IPS-18a (cell line): ENCODE measurements around the gene PCDH12.

Experiments
- H3K27ac ChIP-seq: one replicate; pipeline ENCODE4 v1.5.1; 2013; ENCODE audit warnings: low read length
- H3K27me3 ChIP-seq: one replicate; pipeline ENCODE4 v1.6.1; 2013; ENCODE audit warnings: mild to moderate bottlenecking, low read length; ENCODE audit not compliant: control insufficient read depth, insufficient read depth
- H3K36me3 ChIP-seq: one replicate; pipeline ENCODE4 v1.6.1; 2013; ENCODE audit warnings: low read depth, low read length; ENCODE audit not compliant: control insufficient read depth
- H3K4me1 ChIP-seq: one replicate; pipeline ENCODE4 v1.6.1; 2013; ENCODE audit warnings: low read depth, low read length; ENCODE audit not compliant: control insufficient read depth
- H3K4me3 ChIP-seq: one replicate; pipeline ENCODE4 v1.5.1; 2013; ENCODE audit warnings: low read length
- H3K9ac ChIP-seq: one replicate; pipeline ENCODE4 v1.6.1; 2013; ENCODE audit warnings: mild to moderate bottlenecking, low read length, moderate library complexity
- H3K9me3 ChIP-seq: one replicate; pipeline ENCODE4 v1.6.1; 2013; ENCODE audit warnings: low read depth, low read length; ENCODE audit not compliant: control insufficient read depth

Gene PCDH12

DNA sequence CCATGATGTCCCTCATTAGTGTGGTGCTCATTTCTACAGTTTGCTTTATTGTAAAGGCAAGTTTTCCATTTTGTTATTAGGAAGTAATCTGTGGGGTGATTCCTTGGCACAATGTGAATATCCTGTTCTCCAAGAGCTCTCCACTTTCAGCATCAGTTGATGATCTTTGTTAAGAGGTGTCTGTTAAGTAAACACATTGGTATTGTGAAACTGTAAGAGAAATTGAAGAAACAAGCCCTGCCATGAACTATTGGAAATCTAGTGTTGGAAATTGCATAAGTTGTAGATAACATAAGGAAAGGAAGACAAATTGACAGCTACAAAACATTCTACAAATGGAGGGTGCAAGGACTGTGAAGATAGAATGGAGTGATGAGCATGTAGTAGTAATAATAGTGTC, 28.1 kb upstream of the PCDH12 start:
- no peaks in the 10 kb centered on the region for H3K9me3 ChIP-seq
- H3K36me3 ChIP-seq, result peaks cover 46% of the 10 kb centered on the region
- H3K9ac ChIP-seq, result no peak overlapping the region
- H3K27me3 ChIP-seq, result no peaks in the 10 kb centered on the region
- H3K4me3 ChIP-seq, result no peak overlapping the region
- H3K27ac ChIP-seq, result no peak overlapping the region
- no peaks in the 10 kb centered on the region for H3K4me1 ChIP-seq

- H3K36me3 ChIP-seq, result peaks cover 57% of the 10 kb centered on the region
- H3K27me3 ChIP-seq, result no peaks in the 10 kb centered on the region
- H3K9ac ChIP-seq, result no peak overlapping the region
- H3K4me1 ChIP-seq, result no peaks in the 10 kb centered on the region
- H3K4me3 ChIP-seq, result no peak overlapping the region
- no peaks in the 10 kb centered on the region for H3K9me3 ChIP-seq
- no peak overlapping the region for H3K27ac ChIP-seq
Measured at GRCh38 chr5:141982626-141983025, 24.6 kb upstream of the PCDH12 start.

DNA sequence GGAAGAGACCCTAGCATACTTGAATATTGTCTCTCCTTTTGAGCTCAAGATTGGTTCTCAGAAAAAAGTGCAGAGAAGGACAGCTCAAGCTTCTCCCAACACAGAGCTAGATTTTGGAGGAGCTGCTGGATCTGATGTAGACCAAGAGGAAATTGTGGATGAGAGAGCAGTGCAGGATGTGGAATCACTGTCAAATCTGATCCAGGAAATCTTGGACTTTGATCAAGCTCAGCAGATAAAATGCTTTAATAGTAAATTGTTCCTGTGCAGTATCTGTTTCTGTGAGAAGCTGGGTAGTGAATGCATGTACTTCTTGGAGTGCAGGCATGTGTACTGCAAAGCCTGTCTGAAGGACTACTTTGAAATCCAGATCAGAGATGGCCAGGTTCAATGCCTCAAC, 20.4 kb upstream of the PCDH12 start:
- Histone ChIP-seq H3K36me3 (peaks cover 43% of the 10 kb centered on the region), H3K27me3 (no peaks in the 10 kb centered on the region), H3K4me1 (no peaks in the 10 kb centered on the region), H3K9ac (no peak overlapping the region), H3K4me3 (no peak overlapping the region), H3K27ac (no peak overlapping the region), H3K9me3 (no peaks in the 10 kb centered on the region)

DNA sequence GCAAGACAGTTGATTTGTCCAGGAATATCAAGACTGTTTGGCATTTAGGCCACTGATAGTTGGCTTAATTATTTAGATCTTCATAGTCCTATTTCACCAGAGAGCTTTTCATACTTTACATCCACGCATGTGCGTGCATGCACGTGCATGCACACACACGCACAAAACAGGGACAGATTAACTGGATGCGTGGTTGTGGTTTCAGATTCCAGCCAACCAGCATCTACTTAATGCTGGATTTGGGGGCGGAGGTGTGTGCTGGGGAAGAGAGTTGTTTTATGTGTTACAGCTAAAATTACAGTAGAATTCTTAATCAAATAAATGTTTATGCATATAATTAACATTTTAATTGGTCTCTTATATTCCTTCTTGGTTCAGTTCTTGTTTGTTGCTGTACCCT, 18.2 kb upstream of the PCDH12 start:
- Histone ChIP-seq H3K4me1 (no peaks in the 10 kb centered on the region), H3K27me3 (no peaks in the 10 kb centered on the region), H3K4me3 (no peak overlapping the region), H3K9ac (no peak overlapping the region), H3K27ac (no peak overlapping the region), H3K36me3 (peaks cover 32% of the 10 kb centered on the region), H3K9me3 (no peaks in the 10 kb centered on the region)

DNA sequence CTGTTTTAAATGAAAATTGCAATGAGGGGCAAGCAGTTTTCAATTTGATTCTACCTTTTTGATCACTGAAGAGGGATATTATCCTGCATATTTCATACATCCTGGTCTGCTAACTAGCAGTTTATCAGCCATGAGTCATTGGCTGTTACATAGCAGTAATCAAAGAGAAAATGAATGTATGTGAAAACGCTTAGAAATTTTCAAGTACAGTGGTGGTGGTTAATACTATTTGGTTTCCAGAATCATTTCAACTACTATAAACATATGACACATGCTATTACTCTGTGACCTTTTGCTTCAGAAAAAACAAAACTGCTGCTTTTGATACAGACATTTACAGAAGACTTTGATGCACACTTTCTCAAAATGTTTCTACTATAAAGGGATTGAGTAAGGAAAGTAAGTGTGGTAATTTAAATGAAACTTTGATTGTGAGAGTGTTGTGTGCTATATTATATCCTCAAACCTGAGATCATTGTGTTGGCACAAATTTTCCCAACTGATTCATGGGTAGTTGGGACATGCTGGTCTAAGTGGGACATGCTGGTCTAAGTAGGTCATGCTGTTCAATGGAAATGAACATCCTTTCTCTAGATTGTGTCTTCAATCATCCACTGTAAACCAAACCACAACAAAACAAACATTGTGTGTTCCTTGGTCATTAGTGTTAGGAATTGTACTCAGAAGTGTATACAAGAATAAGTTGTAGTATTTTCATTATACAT, 16.0 kb upstream of the PCDH12 start:
- no peak overlapping the region for H3K4me3 ChIP-seq
- peaks cover 17% of the 10 kb centered on the region for H3K36me3 ChIP-seq
- H3K27ac ChIP-seq, result no peak overlapping the region
- no peak overlapping the region for H3K9ac ChIP-seq
- H3K27me3 ChIP-seq, result no peaks in the 10 kb centered on the region
- H3K9me3 ChIP-seq, result no peaks in the 10 kb centered on the region
- H3K4me1 ChIP-seq, result peaks cover 13% of the 10 kb centered on the region

GRCh38 chr5:141969783-141970771, 12.1 kb upstream of the PCDH12 start:
- no peaks in the 10 kb centered on the region for H3K27me3 ChIP-seq
- peak overlapping the region; percentile 50 for H3K27ac ChIP-seq
- H3K36me3 ChIP-seq, result peaks cover 9% of the 10 kb centered on the region
- peaks cover 18% of the 10 kb centered on the region for H3K4me1 ChIP-seq
- H3K9me3 ChIP-seq, result no peaks in the 10 kb centered on the region
- H3K9ac ChIP-seq, result peak overlapping the region; percentile 73
- H3K4me3 ChIP-seq, result peak overlapping the region; percentile 70

DNA sequence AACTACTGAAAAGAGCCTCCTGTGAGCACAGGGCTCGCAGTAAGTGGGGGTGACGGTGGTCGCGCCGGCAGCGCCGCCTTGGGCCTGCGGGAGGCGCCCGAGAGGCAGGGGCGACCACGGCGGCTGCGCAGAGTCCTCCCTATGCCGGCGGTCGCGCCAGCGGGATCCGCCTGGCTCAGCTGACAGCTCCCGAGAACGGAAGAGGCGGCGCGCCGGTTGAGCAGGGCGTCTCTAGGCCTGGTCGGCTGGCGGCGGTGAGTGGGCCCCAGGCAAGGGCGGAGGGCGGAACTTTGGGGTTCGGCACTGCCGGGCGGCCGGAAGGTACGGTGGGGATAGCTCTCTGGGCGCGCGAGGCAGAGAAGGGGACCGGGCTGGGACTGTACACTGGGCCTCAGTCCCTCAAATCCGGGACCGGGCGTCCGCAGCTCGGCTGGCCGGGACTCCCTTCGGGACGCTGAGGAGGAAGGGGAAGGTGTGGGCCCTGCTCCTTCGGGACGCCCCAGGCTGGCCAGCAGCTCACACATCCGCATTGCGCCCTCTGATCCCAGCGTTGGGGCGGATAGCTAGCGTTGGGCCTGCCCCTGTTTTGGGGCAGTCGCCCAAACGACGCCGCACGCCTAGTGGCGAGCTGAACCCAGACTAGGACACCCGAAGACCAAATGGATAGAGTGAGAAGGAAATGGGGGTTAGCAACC, 11.1 kb upstream of the PCDH12 start, which contains the start of gene RNF14:
Gene RNF14 (plus strand): TSS at position 192 of the 695 bp plus-strand sequence. CDS start 4,484 bp downstream, outside the sequence.
- H3K9me3 ChIP-seq, result no peaks in the 10 kb centered on the region
- peaks cover 18% of the 10 kb centered on the region for H3K4me1 ChIP-seq
- peak within 1 kb of the TSS; percentile 73 for H3K9ac ChIP-seq
- H3K27me3 ChIP-seq, result no peaks in the 10 kb centered on the region
- H3K27ac ChIP-seq, result peak within 1 kb of the TSS; percentile 50
- H3K36me3 ChIP-seq, result peaks cover 3% of the 10 kb centered on the region
- H3K4me3 ChIP-seq, result peak within 1 kb of the TSS; percentile 70

GRCh38 chr5:141966963-141967333, 8.9 kb upstream of the PCDH12 start:
- H3K4me3 ChIP-seq, result no peak overlapping the region
- H3K4me1 ChIP-seq, result peaks cover 18% of the 10 kb centered on the region
- H3K27me3 ChIP-seq, result no peaks in the 10 kb centered on the region
- no peaks in the 10 kb centered on the region for H3K9me3 ChIP-seq
- H3K36me3 ChIP-seq, result no peaks in the 10 kb centered on the region
- no peak overlapping the region for H3K9ac ChIP-seq
- H3K27ac ChIP-seq, result no peak overlapping the region

DNA sequence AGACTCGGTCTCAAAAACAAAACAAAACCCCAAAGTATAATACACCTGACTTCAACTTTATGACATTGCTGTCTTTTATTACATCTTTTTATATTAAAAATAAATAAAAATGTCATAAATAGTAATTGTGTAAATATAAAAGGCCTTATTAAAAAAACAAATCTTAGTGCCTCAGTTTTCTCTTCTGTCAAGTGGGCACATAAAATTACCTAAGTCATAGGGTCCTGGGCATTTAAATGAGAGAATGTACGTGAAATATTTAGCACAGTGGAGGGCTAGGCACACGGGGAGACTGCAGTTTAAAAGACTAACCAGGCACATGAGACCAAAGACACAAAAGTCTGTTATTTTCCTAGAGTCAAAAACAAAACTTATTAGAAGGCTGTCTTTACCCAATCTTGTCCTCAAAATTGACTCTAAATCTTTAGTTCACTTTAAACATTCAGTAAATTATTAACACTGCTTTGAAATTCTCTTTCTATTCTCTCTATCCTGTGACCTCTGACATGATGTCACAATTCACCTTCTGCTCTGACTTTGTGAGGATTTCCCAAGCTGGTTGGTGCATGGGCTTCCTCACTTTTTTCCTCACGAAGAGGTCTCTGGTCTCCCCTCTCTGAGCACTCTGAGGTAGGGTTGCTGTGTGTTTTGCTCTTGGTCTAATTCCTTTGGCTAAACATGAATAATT, 8.4 kb upstream of the PCDH12 start:
- Histone ChIP-seq H3K27ac (no peak overlapping the region), H3K36me3 (no peaks in the 10 kb centered on the region), H3K27me3 (no peaks in the 10 kb centered on the region), H3K9me3 (no peaks in the 10 kb centered on the region), H3K4me1 (peaks cover 18% of the 10 kb centered on the region), H3K9ac (no peak overlapping the region), H3K4me3 (no peak overlapping the region)

- Histone ChIP-seq H3K36me3 (no peaks in the 10 kb centered on the region), H3K27ac (no peak overlapping the region), H3K9ac (no peak overlapping the region), H3K4me1 (peaks cover 20% of the 10 kb centered on the region), H3K9me3 (no peaks in the 10 kb centered on the region), H3K4me3 (no peak overlapping the region), H3K27me3 (no peaks in the 10 kb centered on the region)
Measured at GRCh38 chr5:141965071-141965470, 7.1 kb upstream of the PCDH12 start.

DNA sequence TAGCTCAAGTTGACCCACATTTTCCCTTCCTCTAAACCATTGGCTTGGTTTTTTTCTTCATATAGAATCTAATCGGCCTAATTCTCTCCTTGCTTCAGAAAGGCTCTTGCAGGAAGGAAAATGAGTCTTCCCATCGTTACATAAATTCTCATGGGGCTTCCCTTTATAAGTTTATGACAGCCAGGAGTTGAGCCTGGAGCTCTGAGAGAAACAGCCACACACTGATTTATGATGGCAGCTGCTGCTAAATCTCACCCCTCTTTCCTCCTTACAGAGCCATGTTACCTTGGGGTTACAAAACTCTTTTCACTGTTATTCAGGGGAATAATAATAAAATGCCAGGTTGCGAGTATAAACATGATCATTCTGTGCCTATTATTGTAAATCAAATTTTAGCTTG, 5.7 kb upstream of the PCDH12 start:
- H3K9me3 ChIP-seq, result no peaks in the 10 kb centered on the region
- no peak overlapping the region for H3K9ac ChIP-seq
- no peak overlapping the region for H3K4me3 ChIP-seq
- no peaks in the 10 kb centered on the region for H3K36me3 ChIP-seq
- no peak overlapping the region for H3K27ac ChIP-seq
- peaks cover 14% of the 10 kb centered on the region for H3K4me1 ChIP-seq
- no peaks in the 10 kb centered on the region for H3K27me3 ChIP-seq
